GM21390 (cell line): ENCODE measurements around the gene METTL1.
"Not testable (repeated sequence)": the region's sequence is repeated elsewhere in the genome, so short reads cannot be mapped to it uniquely, and the experiment has no call there.

Source experiments
- ATAC-seq: cut with Tn5 transposase; IDR thresholded peaks from one replicate; pipeline ENCODE4 v1.9.1; 2021; ENCODE audit not compliant: unreplicated experiment

The METTL1 gene

GRCh38 chr12:57724936-57725740 is 46.8 kb downstream of the METTL1 start:
- ATAC-seq = no peak

GRCh38 chr12:57724003-57724935 is 47.6 kb downstream of the METTL1 start:
- ATAC-seq = no peak

- ATAC-seq = no peak
Observed at GRCh38 chr12:57723630-57723962, 48.3 kb downstream of the METTL1 start.

- ATAC-seq = no peak
Observed at GRCh38 chr12:57722716-57723629, 48.9 kb downstream of the METTL1 start.

- not testable (repeated sequence) for ATAC-seq
Observed at GRCh38 chr12:57721846-57722608, 49.9 kb downstream of the METTL1 start.

- no peak for ATAC-seq
Observed at GRCh38 chr12:57720606-57721595, 51.0 kb downstream of the METTL1 start.

GRCh38 chr12:57719777-57720605 is 51.9 kb downstream of the METTL1 start:
- ATAC-seq = no peak

GRCh38 chr12:57718641-57719528 is 53.0 kb downstream of the METTL1 start:
- ATAC-seq = no peak
